Fibroblast of the aortic adventitia (primary cell): Measurements from ENCODE around the gene ADORA3. TPM values are rescaled to one million over a fixed set of nuclear protein-coding genes. Genes with fewer than 3 reads are reported as not detected.

ENCODE experiments used
- DNase-seq: peaks from one replicate; pipeline ENCODE4 v3.0.0-alpha.2; 2010; ENCODE audit warnings: low read depth
- H3K4me3 ChIP-seq: 2 replicates; pipeline ENCODE4 v1.5.1; 2011; ENCODE audit warnings: low read depth, mild to moderate bottlenecking, control low read depth, low read length, moderate library complexity
- CTCF ChIP-seq: IDR thresholded peaks from 2 replicates; pipeline ENCODE4 v1.5.1; 2011; ENCODE audit warnings: mild to moderate bottlenecking, low read length, control low read depth, inconsistent platforms; ENCODE audit not compliant: insufficient read depth
- total RNA-seq: library from RNA; depleted of rRNA; stranded (reverse); fragments of >200 nt; gene quantifications from 2 replicates; pipeline ENCODE4 v1.2.3, GENCODE V29; 2012; ENCODE audit warnings: low replicate concordance

ADORA3 gene
- total RNA-seq, 1 donor: not detected

DNA sequence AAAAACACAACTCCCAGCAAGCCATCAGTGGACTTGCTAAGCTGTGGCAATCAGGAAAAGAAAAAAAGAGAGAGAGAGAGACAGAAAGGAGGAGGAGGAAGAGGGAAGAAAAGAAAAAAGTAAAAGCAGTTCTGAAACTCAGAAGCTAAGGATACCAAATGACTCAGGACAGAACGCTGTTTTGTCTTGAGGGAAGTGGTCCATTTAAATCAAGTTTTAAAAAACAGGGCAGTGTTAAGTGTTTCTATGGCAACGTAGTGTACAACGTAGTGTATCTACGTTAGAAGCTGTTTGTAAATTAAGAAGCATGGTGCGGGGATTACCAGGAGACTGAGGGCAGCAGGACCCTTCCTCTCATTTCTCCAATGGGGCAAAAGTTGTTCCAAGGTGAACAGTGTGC lies 5.8 kb downstream of the ADORA3 start:
- no peak for DNase-seq
- H3K4me3 ChIP-seq: no peak overlapping the region
- TF ChIP-seq CTCF: no peak

- no peak overlapping the region for H3K4me3 ChIP-seq
- no peak for DNase-seq
- TF ChIP-seq CTCF: no peak
These were observed 7.0 kb downstream of the ADORA3 start for GRCh38 chr1:111496398-111496797.

DNA sequence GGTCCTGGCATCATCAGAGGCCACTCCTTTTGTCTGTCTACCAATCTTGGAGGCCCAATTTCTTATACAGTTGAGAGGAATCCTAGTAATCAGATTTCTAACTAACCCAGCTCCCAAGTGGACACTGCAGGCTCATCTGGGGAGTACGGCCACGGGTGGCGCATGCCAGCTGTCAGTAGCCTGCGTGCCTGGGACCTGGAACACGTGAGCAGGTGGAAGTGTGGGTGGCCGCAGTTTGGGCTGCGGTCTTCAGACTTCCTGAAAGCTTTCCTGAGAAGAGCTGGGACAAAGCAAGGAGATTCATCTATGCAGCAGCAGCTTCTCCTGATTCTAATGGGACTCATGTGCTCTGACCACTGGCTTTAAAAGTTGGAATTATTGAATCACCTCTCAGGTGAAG lies 12.4 kb downstream of the ADORA3 start:
- H3K4me3 ChIP-seq: no peak overlapping the region
- no peak for DNase-seq
- no peak for TF ChIP-seq CTCF

- TF ChIP-seq CTCF: no peak
- DNase-seq: no peak
These were observed 13.2 kb downstream of the ADORA3 start for GRCh38 chr1:111490220-111490619.

DNA sequence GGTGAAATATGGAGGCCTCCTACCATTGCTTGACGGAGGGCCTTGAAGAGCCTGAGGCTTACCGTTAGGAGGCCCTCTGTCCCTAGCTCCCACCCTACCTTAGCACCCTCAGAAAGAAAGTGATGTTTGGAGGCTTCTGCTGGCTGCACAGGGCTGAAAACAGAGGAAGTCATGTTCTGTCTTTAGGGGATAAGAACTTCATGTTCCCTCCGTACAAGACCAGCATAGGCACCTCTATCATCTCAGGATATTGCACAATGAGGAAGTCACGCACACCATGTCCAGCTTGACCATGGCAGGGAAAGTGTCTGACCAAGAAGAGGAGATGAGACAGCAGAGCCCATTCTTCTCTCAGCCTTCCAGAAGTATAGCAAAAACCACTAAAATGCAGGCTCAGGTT lies 13.8 kb downstream of the ADORA3 start:
- H3K4me3 ChIP-seq: no peak overlapping the region
- DNase-seq: no peak
- no peak for TF ChIP-seq CTCF

More at GRCh38 chr1:111490220-111490619, 13.2 kb downstream of the ADORA3 start:
- no peak overlapping the region for H3K4me3 ChIP-seq

DNA sequence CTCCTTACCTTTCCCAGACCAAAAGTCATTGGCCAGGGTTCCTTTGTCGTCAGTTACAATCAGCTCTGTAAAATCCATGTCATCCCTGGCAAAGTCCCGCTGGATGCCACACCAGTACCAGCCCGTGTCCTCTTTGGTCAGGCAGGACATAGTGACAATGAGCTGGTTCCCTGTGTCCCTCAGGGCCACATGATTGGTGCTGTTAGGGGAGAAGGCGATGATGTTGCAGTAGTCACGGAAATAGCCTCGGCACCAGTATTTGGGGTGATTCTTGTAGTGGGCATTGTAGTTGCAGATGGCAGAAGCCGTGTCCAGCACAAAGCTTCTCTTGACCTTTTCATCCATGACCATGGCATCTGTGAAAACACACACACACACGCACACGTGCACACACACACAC lies 14.8 kb downstream of the ADORA3 start:
- no peak overlapping the region for H3K4me3 ChIP-seq
- no peak for TF ChIP-seq CTCF
- DNase-seq: no peak

- no peak overlapping the region for H3K4me3 ChIP-seq
- no peak for TF ChIP-seq CTCF
- no peak for DNase-seq
These were observed 16.3 kb downstream of the ADORA3 start for GRCh38 chr1:111487133-111487532.
